ENCODE results near the gene SFXN3.

SFXN3 gene

DNA sequence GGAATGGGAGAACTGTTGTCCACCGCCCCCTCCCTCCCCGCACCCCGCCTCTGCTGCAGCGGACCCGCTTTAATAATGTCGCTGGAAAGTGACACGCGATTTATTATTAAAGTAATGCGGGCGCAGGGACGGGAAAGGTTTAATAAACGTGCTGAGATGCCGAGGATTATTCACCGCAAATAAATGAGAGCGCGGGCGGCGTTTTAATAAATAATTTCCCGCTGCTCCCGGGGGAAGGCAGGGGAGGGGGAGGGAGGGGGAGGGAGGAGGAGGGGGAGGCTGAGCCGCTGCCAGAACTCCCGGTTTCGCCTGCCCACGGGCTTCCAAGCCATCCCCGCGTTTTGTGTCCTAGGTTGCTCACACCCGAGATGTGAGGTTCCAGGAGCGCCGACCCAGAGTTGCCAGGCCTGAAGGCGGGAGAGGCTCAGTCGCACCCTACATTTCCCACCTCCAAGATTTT, 35.9 kb downstream of the SFXN3 start:
- in situ Hi-C loops (cut with HindIII; ENCODE audit: low sequenced_read_pairs): no loop called here

DNA sequence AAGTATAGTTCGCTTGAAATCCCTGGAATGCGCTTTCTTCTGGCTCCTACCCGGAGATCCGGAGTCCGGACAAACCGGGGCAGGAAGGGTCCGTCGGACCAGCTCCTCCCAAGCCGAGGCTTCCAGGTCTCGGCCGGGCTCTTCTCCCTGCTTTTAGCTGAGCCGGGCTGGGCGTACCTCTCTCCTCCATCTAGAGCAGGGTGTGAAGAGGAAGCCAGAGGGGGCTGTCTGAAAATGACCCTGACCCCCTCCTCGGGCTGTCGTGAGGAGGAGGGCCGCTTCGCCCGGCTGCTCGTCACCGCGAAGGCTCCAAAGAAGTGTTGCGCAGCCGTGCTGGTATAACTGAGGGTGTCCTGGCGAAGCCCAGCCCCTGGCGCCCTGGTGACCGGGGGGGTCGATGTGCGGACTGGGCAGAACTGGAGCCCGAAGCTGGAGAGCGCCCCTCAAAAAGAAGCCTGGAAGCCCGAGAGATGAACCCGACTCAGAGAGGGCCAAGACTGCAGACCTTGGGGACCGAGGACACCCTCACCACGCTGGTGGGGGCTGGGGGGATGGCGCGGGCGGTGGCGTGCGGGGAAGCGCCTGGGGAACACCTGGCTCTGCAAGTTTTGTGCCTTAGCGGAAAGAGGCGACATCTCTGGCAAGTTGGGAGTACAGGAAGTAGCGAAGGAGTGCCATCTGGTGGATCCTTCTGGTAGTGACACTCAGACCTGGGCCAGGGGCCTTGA, 36.5 kb downstream of the SFXN3 start:
- in situ Hi-C loops (cut with HindIII; ENCODE audit: low sequenced_read_pairs): no loop called here

DNA sequence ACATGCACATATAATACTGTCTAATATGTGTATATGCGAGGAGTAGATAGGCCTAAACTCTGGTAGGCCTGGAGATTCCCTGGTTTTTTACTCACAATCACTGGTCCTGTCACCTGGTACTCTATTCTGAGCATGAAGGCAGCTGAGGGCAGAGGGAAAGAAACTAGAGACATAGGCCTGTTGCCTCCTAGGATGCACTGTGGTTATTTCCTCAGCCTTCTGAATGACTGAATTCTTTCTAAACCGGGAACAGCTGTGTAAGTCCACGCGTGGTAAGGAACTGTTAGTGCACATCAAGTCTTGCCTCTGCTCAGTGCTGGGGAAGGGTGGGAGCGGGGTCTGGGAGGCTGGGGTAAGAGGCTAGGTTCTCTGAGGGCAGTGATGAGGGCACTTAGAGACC, 38.4 kb downstream of the SFXN3 start:
- in situ Hi-C loops (cut with HindIII; ENCODE audit: low sequenced_read_pairs): no loop called here

DNA sequence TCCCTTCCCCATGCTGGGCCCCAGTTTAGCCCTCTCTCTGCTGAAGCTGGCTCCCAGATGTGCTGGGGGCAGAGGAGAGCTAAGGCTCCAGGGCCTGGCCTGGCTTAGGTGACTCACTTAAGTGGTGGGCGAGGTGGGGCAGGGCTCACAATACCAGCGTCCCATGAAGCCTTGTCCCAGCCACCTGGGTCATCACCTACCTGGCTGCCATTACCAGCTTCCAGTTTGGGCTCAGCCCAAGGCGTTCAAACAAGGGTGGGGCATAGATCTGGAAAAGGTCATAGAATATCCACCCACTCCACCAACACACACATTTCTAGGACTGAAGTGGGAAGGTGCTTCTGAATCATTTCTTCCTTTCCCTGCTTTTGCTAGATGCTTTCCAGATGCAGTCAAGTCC, 39.1 kb downstream of the SFXN3 start:
- in situ Hi-C loops (cut with HindIII; ENCODE audit: low sequenced_read_pairs): loop anchor here (5.0 kb wide), 1 partner anchor 92 kb away; no protein-coding TSS in a partner anchor

DNA sequence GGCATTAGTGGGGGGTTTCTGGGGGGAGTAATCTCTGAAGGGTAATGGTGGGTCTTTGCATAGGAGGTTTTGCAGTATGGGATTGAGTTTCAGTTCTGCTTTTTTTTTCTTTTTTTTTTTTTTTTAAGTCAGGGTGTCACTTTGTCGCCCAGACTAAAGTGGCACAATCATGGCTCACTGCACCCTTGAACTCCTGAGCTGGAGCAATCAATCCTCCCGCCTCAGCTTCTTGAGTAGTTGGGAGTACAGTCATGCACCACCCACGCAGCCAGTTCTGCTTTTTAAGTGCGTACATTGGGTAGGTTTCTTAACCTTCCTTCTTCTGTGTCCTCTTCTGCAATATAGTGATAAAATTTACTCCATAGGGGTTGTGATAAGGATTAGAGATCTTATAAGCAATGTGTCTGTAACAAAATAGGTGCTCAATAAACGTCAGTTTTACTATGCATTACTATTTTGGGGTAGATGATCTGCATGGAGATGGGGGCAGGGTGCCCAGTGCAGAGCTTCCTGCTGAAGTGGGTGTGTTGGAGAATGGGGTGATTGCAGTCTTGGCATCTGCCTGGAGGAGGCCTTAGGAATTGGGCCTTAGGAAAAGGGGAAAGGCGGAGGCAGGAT, 40.3 kb downstream of the SFXN3 start:
- in situ Hi-C loops (cut with HindIII; ENCODE audit: low sequenced_read_pairs): loop anchor here (5.0 kb wide), 1 partner anchor 91 kb away; no protein-coding TSS in a partner anchor

DNA sequence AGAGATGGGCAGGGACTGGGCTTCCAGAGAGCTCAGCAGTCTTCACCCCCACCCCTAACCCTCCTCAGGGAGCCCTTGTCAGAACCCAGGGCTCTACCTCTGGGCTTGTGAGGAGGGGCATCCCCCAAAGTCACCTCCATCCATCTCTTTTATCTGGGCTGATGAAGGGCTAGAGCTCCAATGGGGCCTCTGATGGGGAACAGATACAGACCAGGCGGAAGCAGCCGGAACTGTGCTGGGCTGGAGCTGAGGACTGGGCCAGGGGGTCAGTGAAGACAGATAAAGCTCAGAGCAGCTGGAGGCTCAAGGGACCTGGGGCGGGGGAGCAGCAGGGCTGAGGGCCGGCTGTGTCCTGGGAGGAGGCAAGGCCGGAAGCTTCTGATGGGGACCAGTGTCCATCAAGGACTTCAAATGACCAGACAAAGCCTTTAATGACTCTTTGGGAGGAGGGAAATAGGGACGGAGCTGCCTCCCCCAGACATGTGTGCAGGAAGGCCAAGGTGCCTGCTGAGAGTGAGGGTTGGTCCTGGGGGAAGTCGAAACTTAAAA, 40.9 kb downstream of the SFXN3 start:
- in situ Hi-C loops (cut with HindIII; ENCODE audit: low sequenced_read_pairs): loop anchor here (5.0 kb wide), 1 partner anchor 90 kb away; no protein-coding TSS in a partner anchor

DNA sequence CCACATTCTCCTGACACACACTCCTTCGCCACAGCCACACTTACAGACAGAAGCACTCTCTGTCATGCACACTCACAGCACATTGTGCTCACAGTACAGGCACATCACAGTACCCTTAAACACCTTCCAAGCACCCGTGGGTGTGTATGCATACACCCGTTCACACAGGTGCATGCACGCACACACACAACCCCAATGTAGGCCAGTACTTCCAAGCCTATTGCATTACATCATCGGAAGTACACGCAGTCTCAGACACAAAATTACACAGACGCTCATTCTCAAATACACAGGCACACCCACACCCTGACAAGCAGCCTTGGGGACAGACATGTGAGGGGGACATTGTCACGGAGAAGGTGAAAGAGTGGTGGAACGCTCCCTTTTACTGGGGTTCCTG, 41.9 kb downstream of the SFXN3 start:
- in situ Hi-C loops (cut with HindIII; ENCODE audit: low sequenced_read_pairs): loop anchor here (5.0 kb wide), 1 partner anchor 89 kb away; no protein-coding TSS in a partner anchor

DNA sequence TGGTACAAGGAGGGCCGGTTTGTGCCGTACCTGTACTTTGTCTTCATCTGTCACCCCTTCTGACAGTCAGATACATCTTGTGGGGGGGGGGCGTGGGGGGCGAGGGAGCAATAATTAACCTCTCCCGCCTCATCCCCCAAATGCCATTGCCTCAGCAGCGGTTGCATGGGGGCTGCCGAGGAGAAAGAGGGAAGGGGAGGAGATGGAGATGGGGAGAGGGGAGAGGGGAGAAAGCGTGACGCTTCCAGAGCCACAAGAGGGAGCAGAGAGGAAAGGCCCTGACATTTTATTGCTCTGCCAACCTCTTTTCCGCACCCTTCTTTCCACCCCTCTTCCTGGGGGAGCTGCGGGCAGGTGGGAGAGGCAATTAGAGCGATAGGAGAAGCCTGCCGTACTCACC, 42.6 kb downstream of the SFXN3 start:
- in situ Hi-C loops (cut with HindIII; ENCODE audit: low sequenced_read_pairs): loop anchor here (5.0 kb wide), 1 partner anchor 89 kb away; no protein-coding TSS in a partner anchor

DNA sequence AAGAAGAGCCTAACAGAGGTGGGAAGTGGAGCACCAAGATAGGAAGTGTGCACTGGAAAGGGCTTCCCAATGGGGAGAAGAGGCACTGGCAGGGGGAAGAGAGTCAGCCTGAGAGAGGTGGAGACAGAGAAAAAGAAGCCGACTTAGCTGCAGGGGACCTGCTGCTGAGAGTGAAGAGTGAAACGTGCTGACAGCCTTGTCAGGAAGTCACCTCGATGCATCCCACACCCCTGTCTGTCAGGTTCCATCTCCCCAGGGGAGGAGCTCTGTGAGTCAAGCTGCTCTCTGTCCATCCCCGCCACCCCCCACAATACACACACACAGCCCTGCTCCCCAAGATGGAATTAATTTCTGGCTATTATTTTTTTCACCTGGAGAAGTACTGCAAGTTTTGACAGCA, 44.7 kb downstream of the SFXN3 start:
- in situ Hi-C loops (cut with HindIII; ENCODE audit: low sequenced_read_pairs): no loop called here

DNA sequence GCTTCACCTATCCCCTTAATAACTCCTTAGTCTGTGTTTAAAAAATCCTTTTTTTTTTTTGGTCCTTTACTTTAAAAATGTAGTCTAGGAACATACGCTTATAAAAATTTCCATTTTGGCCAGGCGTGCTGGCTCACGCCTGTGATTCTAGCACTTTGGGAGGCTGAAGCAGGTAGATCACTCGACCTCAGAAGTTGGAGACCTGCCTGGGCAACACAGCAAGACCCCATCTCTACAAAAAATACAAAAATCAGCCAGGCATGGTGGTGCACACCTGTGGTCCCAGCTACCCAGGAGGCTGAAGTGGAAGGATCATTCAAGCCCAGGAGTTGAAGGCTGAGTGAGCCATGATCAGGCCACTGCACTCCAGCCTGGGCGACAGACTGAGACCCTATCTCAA, 45.6 kb downstream of the SFXN3 start:
- in situ Hi-C loops (cut with HindIII; ENCODE audit: low sequenced_read_pairs): no loop called here

DNA sequence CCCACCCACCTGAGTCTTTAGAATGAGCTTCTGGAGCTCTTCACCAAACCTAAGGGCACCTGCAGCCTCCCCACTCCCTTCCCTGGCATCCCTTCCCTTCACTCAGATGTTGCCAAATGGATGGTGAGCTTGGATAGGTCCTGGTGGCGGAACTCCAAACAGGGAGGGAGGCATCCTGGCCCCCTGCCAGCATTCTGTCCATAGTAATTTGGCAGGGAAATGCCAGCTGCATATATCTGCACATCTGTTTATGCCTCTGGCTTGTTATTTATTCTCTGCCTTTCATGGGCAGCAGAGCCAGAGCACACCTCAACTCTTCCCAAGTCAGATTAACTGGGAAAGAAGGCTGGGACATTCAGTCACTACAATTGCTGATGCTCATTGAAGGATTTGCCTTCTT, 48.8 kb downstream of the SFXN3 start:
- in situ Hi-C loops (cut with HindIII; ENCODE audit: low sequenced_read_pairs): no loop called here

DNA sequence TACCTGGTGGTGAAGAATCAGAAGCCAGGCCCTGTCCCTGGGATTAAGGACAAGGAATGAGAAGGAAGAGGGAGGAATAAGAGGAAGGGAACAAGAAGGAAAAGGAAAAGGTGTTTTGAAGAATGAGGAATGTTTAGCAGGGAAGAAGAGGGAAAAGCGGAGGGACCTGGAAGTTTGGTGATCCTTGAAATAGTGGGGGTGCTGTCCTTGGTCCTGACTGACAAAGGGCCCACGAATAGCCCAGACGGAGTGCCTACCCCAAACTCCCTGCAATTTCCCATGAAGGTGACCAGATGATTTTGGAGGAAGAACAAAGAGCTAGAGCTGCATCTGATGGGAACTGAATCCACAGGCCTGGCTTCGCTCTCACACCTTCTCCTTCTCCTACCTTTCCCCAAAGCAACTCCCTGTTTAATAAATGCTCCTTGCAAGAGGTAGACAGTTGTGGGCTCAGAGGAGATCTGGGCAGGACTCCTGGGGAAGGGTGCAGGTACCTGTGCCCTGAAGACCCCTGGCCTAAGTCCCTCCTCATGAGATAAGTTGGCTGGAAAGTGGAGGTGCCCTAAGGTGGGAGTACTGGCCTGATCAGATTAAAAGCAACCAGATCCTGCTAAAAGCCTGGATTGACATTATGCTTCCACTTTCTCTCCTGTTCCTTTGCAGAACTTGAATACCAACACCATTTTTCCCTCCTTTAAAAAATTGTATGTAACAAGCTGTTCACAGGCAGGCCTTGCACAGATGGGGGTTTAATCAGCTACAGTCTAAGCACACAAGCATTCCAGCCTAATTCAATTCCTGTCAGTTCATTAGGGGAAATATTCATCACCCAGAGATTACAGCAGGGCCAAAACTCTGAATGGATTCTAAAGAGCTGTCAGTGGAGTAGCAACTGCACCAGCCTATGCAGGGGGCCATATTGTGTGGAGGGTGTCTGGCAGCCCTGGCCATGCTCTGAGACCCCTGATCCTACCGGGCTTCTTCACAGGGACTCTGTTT, 50.2 kb downstream of the SFXN3 start:
- in situ Hi-C loops (cut with HindIII; ENCODE audit: low sequenced_read_pairs): no loop called here

DNA sequence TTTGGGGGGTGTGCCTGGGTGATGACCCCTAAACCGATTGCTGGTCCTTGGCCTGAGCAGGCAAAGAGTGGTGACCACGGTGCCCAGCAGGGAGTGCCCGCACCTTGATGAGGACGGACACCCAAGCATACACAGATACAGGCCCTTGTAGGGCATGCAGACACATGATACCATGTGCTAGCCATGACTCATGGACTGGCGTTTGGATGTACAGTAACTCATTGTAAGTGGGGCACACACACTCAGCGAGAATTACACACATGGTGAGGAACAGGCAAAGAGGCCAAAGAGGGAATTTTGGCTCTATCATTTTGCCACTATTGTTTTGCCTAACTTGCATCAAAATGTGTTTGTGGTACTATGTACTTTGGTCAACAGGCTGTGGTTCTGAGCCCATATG, 54.8 kb downstream of the SFXN3 start:
- in situ Hi-C loops (cut with HindIII; ENCODE audit: low sequenced_read_pairs): no loop called here

DNA sequence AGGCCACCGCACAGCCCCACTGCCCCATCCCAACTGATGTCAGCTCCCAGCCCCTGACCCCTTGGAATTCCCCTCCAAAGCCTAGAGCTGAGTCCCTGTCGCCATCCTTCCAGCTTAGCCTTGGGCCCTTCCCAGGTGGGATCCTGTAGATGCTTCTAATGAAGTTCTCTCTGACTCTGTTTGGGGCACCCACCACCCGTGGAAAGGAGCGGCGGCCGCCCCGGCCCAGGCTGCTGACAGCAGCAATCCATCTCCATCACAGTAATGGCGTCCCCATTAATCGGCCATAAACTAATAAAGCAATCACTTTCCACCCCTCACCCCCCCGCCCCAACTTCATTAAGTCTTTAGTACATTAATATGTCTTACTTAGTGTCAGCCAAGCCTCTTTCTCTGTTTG, 56.3 kb downstream of the SFXN3 start:
- in situ Hi-C loops (cut with HindIII; ENCODE audit: low sequenced_read_pairs): no loop called here

DNA sequence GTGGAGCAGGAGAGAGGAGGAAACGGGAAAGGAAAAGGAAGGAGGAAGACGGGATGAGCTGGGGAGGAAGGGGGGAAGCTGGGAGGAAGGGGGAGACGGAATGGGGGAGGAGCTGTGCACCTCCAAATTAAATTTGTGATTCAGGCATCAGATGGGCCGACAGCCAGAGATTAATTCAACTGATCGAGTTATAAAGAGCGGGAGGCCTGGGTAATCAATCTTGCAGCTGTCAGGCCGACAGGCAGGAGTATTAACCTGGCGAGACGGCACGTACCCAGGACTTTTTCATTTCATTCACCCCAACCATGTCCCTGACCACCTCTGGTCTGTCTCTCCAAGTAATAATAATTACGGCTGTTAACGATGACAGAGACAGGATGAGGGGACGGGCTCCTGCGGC, 56.9 kb downstream of the SFXN3 start:
- in situ Hi-C loops (cut with HindIII; ENCODE audit: low sequenced_read_pairs): no loop called here

DNA sequence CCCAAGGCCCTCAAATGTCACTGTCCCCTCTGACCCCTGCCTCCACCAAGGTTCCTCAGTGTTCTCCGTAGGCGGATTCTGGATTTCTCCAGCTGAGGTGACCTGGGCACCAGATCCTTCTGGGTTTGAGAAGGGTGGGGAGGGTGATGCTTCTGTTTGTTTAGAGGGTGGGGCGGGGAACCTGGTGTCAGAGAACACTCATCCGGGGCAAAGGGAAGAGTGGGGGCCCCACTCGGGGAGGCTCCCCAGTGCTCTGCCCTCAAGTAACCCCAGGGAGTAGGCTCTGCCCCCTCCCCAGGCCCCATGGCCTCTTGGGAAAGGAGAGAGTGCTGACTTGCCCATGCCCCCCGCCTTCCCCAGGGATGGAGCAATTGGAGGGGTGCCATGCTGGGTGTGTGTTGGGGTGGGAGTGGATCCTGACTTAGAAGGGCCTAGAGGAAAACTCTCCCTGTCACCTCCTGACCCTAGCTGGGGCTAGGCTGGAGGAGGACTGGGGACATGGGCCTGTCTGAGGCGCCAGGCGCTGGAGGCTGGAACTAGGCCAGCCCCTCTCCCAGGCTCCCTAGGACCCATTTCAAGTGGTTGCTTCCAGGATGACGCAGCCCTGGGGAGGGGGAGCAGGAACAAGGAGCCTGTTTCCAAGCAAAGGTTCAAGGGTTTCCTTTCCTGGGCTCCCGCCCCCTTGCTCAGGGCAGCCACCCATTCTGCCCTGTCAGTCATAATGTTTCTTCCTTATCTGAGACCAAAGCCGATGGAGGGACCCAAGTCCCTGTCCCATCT, 58.7 kb downstream of the SFXN3 start:
- in situ Hi-C loops (cut with HindIII; ENCODE audit: low sequenced_read_pairs): no loop called here

DNA sequence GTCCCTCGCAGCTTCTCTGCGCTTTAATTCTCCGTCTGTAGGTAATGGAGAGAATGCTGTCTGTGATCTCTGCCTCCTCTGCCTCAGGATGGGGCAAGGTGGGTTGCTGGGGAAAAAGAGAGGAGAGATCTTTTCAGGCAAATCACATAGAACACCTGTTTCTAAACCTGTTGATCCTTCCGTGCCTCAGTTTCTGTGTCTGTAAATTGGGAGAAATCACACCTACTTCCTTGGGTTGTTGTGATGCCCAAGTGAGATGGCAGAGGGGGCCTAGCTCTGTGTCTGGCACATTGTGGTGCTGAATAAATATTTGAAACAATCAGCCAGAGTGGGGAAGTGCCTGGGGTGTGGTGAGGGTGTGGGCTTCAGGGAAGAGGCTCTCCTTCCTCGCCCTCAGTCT, 59.6 kb downstream of the SFXN3 start:
- in situ Hi-C loops (cut with HindIII; ENCODE audit: low sequenced_read_pairs): no loop called here

Data from endothelial cell of hepatic sinusoid (primary cell).